Neuronal stem cell (in vitro differentiated cells): Measurements from ENCODE around the gene RBM45.

Source experiments
- DNase-seq: peaks from one replicate; pipeline ENCODE4 v3.0.0-alpha.2; 2013; ENCODE audit warnings: low spot score
- H2AFZ ChIP-seq: one replicate; pipeline ENCODE4 v1.6.1; 2013; ENCODE audit warnings: mild to moderate bottlenecking, low read length, inconsistent platforms
- H2AK5ac ChIP-seq: 2 replicates; pipeline ENCODE4 v1.6.1; 2013; ENCODE audit warnings: low read depth, mild to moderate bottlenecking, inconsistent platforms, low read length, moderate library complexity, mixed read lengths
- H2BK120ac ChIP-seq: 2 replicates; pipeline ENCODE4 v1.6.1; 2013; ENCODE audit warnings: low read depth, mild to moderate bottlenecking, inconsistent platforms, low read length, moderate library complexity, mixed read lengths
- H2BK12ac ChIP-seq: one replicate; pipeline ENCODE4 v1.6.1; 2013; ENCODE audit warnings: low read length, inconsistent platforms
- H2BK15ac ChIP-seq: 2 replicates; pipeline ENCODE4 v1.6.1; 2013; ENCODE audit warnings: mild to moderate bottlenecking, low read length, inconsistent platforms, mixed read lengths
- H2BK5ac ChIP-seq: one replicate; pipeline ENCODE4 v1.6.1; 2013; ENCODE audit warnings: inconsistent platforms, mild to moderate bottlenecking, low read length, moderate library complexity
- H3K14ac ChIP-seq: one replicate; pipeline ENCODE4 v1.6.1; 2013; ENCODE audit warnings: low read length, inconsistent platforms
- H3K18ac ChIP-seq: 2 replicates; pipeline ENCODE4 v1.6.1; 2013; ENCODE audit warnings: low read length, inconsistent platforms
- H3K23ac ChIP-seq: 2 replicates; pipeline ENCODE4 v1.6.1; 2013; ENCODE audit warnings: low read depth, mild to moderate bottlenecking, mixed read lengths, low read length, inconsistent platforms; ENCODE audit not compliant: poor library complexity
- H3K27ac ChIP-seq: replicated peaks from 3 replicates; pipeline ENCODE4 v1.5.1; 2013; ENCODE audit warnings: low read length, inconsistent platforms
- H3K27me3 ChIP-seq, 3 experiments: 2 replicates each; pipeline ENCODE4 v1.6.1; 2013; ENCODE audit warnings: low read length in 3 of 3, mild to moderate bottlenecking in 2 of 3, inconsistent platforms in 1 of 3, low read depth in 1 of 3, mixed read lengths in 1 of 3, moderate library complexity in 1 of 3; ENCODE audit not compliant: control insufficient read depth in 3 of 3, insufficient read depth in 3 of 3
- H3K36me3 ChIP-seq, 2 donors: replicated peaks in 1 of 2; 2 replicates each; pipeline ENCODE4 v1.6.1; 2013; ENCODE audit warnings: low read length in 2 of 2; ENCODE audit not compliant: control insufficient read depth in 2 of 2, insufficient read depth in 2 of 2
- H3K4ac ChIP-seq: 2 replicates; pipeline ENCODE4 v1.6.1; 2013; ENCODE audit warnings: inconsistent platforms, mild to moderate bottlenecking, low read length, moderate library complexity
- H3K4me1 ChIP-seq, 2 donors: 1 replicate in 1 of 2; 2 replicates in 1 of 2; pipeline ENCODE4 v1.6.1; 2013; ENCODE audit warnings: low read length in 2 of 2, low read depth in 1 of 2; ENCODE audit not compliant: control insufficient read depth in 2 of 2, insufficient read depth in 1 of 2
- H3K4me2 ChIP-seq: one replicate; pipeline ENCODE4 v1.6.1; 2013; ENCODE audit warnings: mild to moderate bottlenecking, low read length, inconsistent platforms; ENCODE audit not compliant: insufficient read depth, poor library complexity, severe bottlenecking
- H3K4me3 ChIP-seq, 2 donors: 2 replicates each; pipeline ENCODE4 v1.5.1; 2013; ENCODE audit warnings: low read length in 2 of 2, mild to moderate bottlenecking in 2 of 2, inconsistent platforms in 1 of 2, moderate library complexity in 1 of 2
- H3K79me1 ChIP-seq: one replicate; pipeline ENCODE4 v1.6.1; 2013; ENCODE audit warnings: low read depth, mild to moderate bottlenecking, inconsistent platforms, low read length, moderate library complexity
- H3K9ac ChIP-seq: one replicate; pipeline ENCODE4 v1.6.1; 2013; ENCODE audit warnings: mild to moderate bottlenecking, low read depth, low read length, inconsistent platforms; ENCODE audit not compliant: poor library complexity
- H3K9me3 ChIP-seq, 2 donors: replicated peaks in 1 of 2; 2 replicates each; pipeline versions ENCODE3 to v1.6.1; 2013; ENCODE audit warnings: low read length in 2 of 2, mild to moderate bottlenecking in 2 of 2, inconsistent platforms in 1 of 2, low read depth in 1 of 2, mixed read lengths in 1 of 2, moderate library complexity in 1 of 2; ENCODE audit not compliant: control insufficient read depth in 2 of 2, insufficient read depth in 1 of 2
- H4K8ac ChIP-seq: one replicate; pipeline ENCODE4 v1.6.1; 2013; ENCODE audit warnings: low read depth, mild to moderate bottlenecking, inconsistent platforms, low read length, moderate library complexity
- H4K91ac ChIP-seq: one replicate; pipeline ENCODE4 v1.6.1; 2013; ENCODE audit warnings: low read length, low read depth, mild to moderate bottlenecking, inconsistent platforms; ENCODE audit not compliant: poor library complexity
- WGBS, 2 donors: extraction: QIAGEN DNeasy Blood & Tissue Kit; methylation state at CpG; one replicate each; pipeline ENCODE4 v1.1.7; 2013; ENCODE audit warnings: missing lambda C conversion rate in 2 of 2, mixed read lengths in 1 of 2; ENCODE audit not compliant: insufficient read length in 2 of 2, insufficient replicate concordance in 1 of 2; ENCODE audit errors: extremely low coverage in 2 of 2; 5-methylcytosine and 5-hydroxymethylcytosine counted together

Gene RBM45

GRCh38 chr2:178136321-178137025, 24.2 kb downstream of the RBM45 start:
- Histone ChIP-seq H2BK15ac (no peak overlapping the region), H3K9ac (no peak overlapping the region), H3K4ac (no peak overlapping the region), H2BK12ac (no peak overlapping the region), H2BK120ac (no peak overlapping the region), H2BK5ac (no peak overlapping the region), H3K18ac (no peak overlapping the region), H3K9me3 (no peaks in the 10 kb centered on the region), H3K4me2 (no peak overlapping the region), H3K4me1 (no peaks in the 10 kb centered on the region), H3K4me3 (no peak overlapping the region), H3K27ac (no peak overlapping the region), H4K8ac (no peak overlapping the region), H4K91ac (no peak overlapping the region), H3K23ac (no peak overlapping the region), H3K36me3 (peaks cover 0 to 6% of the 10 kb centered on the region in 2 donors), H2AK5ac (no peak overlapping the region), H3K27me3 (no peaks in the 10 kb centered on the region), H3K79me1 (no peaks in the 10 kb centered on the region), H3K14ac (no peak overlapping the region), H2AFZ (no peak overlapping the region)
- no CpG with 5 or more reads among the region's 5 CpGs for WGBS, 2 donors
- no peak for DNase-seq

DNA sequence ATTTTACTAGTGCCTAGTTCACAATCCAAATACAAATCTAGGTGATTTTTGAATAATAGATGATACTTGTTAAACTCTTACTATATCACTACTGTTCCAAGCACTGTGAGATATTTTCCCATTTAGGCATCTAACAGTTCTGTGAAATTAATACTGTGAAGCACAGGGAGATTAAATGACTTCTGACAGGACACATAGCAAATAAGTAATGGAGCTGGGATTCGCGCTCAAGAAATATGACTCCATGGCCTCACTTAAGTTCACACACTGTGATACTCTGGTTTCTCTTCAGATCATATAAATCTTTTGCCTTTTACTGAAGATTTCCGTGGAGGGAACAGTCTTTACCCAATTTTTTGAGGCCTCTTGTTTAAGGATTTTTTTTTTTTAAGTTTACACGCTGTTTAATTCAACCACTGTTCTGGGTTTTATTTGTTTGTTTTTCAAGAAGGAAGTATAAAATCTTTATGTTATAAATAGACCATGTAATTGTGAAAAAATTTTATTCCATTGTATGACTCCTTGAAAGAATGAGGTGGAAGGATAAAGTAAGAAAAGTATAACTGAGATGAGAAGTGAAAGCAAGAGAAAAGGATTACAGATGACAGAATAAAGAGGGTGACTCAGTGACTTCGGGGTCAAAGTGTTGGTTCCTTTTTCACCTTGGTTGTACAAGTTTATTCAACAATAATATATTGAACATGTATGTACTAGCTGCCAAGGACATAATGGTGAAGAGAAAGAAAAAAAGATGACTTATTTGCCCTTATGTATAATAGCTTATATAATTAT, 30.2 kb downstream of the RBM45 start:
- no CpG with 5 or more reads among the region's 5 CpGs for WGBS, 2 donors
- H2BK120ac ChIP-seq: no peak overlapping the region
- no peak for DNase-seq

GRCh38 chr2:178143481-178143880, 31.2 kb downstream of the RBM45 start:
- Histone ChIP-seq H3K4me3 (no peak overlapping the region), H2AK5ac (no peak overlapping the region)

More for the DNA sequence above, 30.2 kb downstream of the RBM45 start:
- H2AK5ac ChIP-seq: no peak overlapping the region
- H2BK5ac ChIP-seq: no peak overlapping the region
- H3K9ac ChIP-seq: no peak overlapping the region
- H3K4ac ChIP-seq: no peak overlapping the region
- H3K27ac ChIP-seq: no peak overlapping the region
- no peaks in the 10 kb centered on the region for H3K27me3 ChIP-seq
- H2BK12ac ChIP-seq: no peak overlapping the region
- H2BK15ac ChIP-seq: no peak overlapping the region
- no peaks in the 10 kb centered on the region for H3K9me3 ChIP-seq
- peaks cover 0 to 1% of the 10 kb centered on the region in 2 donors for H3K4me1 ChIP-seq
- no peak overlapping the region for H3K18ac ChIP-seq
- H3K79me1 ChIP-seq: no peaks in the 10 kb centered on the region
- H4K8ac ChIP-seq: no peak overlapping the region
- no peak overlapping the region for H3K14ac ChIP-seq
- no peak overlapping the region for H2AFZ ChIP-seq
- no peak overlapping the region for H3K4me3 ChIP-seq
- H3K23ac ChIP-seq: no peak overlapping the region
- H3K4me2 ChIP-seq: no peak overlapping the region
- H3K36me3 ChIP-seq: no peaks in the 10 kb centered on the region
- H4K91ac ChIP-seq: no peak overlapping the region

GRCh38 chr2:178152033-178152432, 39.8 kb downstream of the RBM45 start:
- Histone ChIP-seq H3K79me1 (no peaks in the 10 kb centered on the region), H2BK120ac (no peak overlapping the region), H4K8ac (no peak overlapping the region), H3K36me3 (no peaks in the 10 kb centered on the region), H3K4me3 (no peak overlapping the region), H3K27me3 (peaks cover 0 to 2% (median 0%) of the 10 kb centered on the region in 3 experiments), H3K4ac (no peak overlapping the region), H3K18ac (no peak overlapping the region), H3K27ac (no peak overlapping the region), H3K9me3 (no peaks in the 10 kb centered on the region), H3K23ac (no peak overlapping the region), H3K14ac (no peak overlapping the region), H2AFZ (no peak overlapping the region), H4K91ac (no peak overlapping the region), H3K4me1 (no peaks in the 10 kb centered on the region), H3K9ac (no peak overlapping the region), H2BK15ac (no peak overlapping the region), H2BK12ac (no peak overlapping the region), H3K4me2 (no peak overlapping the region), H2AK5ac (no peak overlapping the region), H2BK5ac (no peak overlapping the region)
- no peak for DNase-seq
- WGBS, 2 donors: no CpG with 5 or more reads among the region's 3 CpGs

More at GRCh38 chr2:178143481-178143880, 31.2 kb downstream of the RBM45 start:
- Histone ChIP-seq H3K9me3 (no peaks in the 10 kb centered on the region), H3K18ac (no peak overlapping the region), H3K4ac (no peak overlapping the region), H3K14ac (no peak overlapping the region), H2AFZ (no peak overlapping the region), H2BK12ac (no peak overlapping the region), H2BK120ac (no peak overlapping the region), H3K4me2 (no peak overlapping the region), H3K27me3 (no peaks in the 10 kb centered on the region), H3K9ac (no peak overlapping the region), H4K91ac (no peak overlapping the region), H3K27ac (no peak overlapping the region), H4K8ac (no peak overlapping the region), H3K79me1 (no peaks in the 10 kb centered on the region), H3K4me1 (peaks cover 0 to 1% of the 10 kb centered on the region in 2 donors), H2BK15ac (no peak overlapping the region), H3K23ac (no peak overlapping the region), H3K36me3 (no peaks in the 10 kb centered on the region), H2BK5ac (no peak overlapping the region)
- DNase-seq: no peak
